Suprapubic skin (tissue), 4 donors: ENCODE measurements around the gene DENND11. TPM values are rescaled to one million over a fixed set of nuclear protein-coding genes. Genes with fewer than 3 reads are reported as not detected.
A peak's percentile ranks its signal among the peaks of the same experiment; 100 is the strongest.

ENCODE experiments used
- DNase-seq, 2 donors: peaks; one replicate each; pipeline ENCODE4 v3.0.0-alpha.2; 2019; ENCODE audit warnings: low spot score in 2 of 2
- H3K27ac ChIP-seq: fragments of 200-600 bp; sonication (generic); one replicate; pipeline ENCODE4 v1.5.1; 2019
- H3K27me3 ChIP-seq: fragments of 200-600 bp; sonication (generic); one replicate; pipeline ENCODE4 v1.5.1; 2019
- H3K36me3 ChIP-seq: fragments of 200-600 bp; sonication (generic); one replicate; pipeline ENCODE4 v1.5.1; 2019
- H3K4me1 ChIP-seq: fragments of 200-600 bp; sonication (generic); one replicate; pipeline ENCODE4 v1.5.1; 2019
- H3K4me3 ChIP-seq: fragments of 200-600 bp; sonication (generic); one replicate; pipeline ENCODE4 v1.5.1; 2019; ENCODE audit warnings: mild to moderate bottlenecking
- H3K9me3 ChIP-seq: fragments of 200-600 bp; sonication (generic); one replicate; pipeline ENCODE4 v1.5.1; 2019
- EP300 ChIP-seq: sonication (generic); formaldehyde crosslinking; IDR thresholded peaks from one replicate; pipeline ENCODE4 v1.6.1; 2017; ENCODE audit warnings: antibody characterized with exemption
- POLR2A ChIP-seq, 2 donors: fragments of 450-650 bp; IDR thresholded peaks; one replicate each; pipeline ENCODE4 v1.6.1; 2017; ENCODE audit warnings: antibody characterized with exemption in 2 of 2, mild to moderate bottlenecking in 2 of 2, moderate library complexity in 2 of 2
- POLR2AphosphoS5 ChIP-seq, 3 donors: sonication (generic); formaldehyde crosslinking; IDR thresholded peaks; one replicate each; pipeline ENCODE4 v1.6.1; 2017; ENCODE audit warnings: antibody characterized with exemption in 3 of 3
- WGBS: methylation state at CpG from one replicate; pipeline ENCODE4 v1.1.5; 2018; 5-methylcytosine and 5-hydroxymethylcytosine counted together
- total RNA-seq, 4 donors: library from RNA; depleted of rRNA; stranded (reverse); fragments of >200 nt; gene quantifications; one replicate each; pipeline ENCODE4 v1.1.0, GENCODE V29; 2016
- TF ChIP-seq, protein P1 (sequence below), 2 donors: fragments of 200-600 bp in 1 of 2; fragments of 450-650 bp in 1 of 2; sonication (generic) in 1 of 2; IDR thresholded peaks; one replicate each; pipeline ENCODE4 v1.5.1; 2016 to 2019; ENCODE audit warnings: antibody characterized with exemption in 2 of 2, mild to moderate bottlenecking in 1 of 2, moderate library complexity in 1 of 2

Gene DENND11
- total RNA-seq, 4 donors from 2014 or later: 12.5 to 45.2 (median 17.9) TPM

DNA sequence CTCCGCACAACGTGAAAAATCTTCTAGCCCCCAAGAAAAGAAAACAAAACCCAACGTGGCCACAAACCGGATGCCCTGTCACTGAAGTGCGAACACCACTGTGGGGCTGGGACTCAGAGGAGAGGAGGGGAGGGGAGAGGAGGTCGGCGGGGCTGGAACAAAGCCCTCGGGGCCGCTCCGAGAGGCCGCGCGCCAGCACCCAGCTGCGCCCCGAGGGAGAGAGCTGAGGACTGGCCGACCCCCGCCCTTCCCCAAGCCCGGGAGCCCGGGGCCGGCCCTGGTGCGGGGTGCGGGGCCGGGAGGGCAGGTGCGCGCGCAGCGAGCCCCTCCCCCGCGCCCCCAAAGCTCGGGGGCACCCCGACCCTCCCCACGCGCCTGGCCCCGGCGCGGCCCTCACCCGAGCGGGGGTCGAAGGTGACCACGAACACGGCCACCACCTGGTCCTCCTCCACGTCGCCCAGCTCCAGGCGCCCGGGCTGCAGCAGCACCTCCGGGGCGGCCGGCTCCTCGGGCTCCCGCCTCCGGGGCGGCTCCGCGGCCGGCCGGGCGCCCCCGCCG, 398 bp downstream of the DENND11 start:
- DNase-seq: peak in 1 of 2 donors; percentile 82
- Histone ChIP-seq H3K4me1 (peaks cover 40% of the 10 kb centered on the region), H3K27me3 (no peaks in the 10 kb centered on the region), H3K27ac (peak overlapping the region; percentile 80), H3K9me3 (no peaks in the 10 kb centered on the region), H3K36me3 (no peaks in the 10 kb centered on the region), H3K4me3 (peak overlapping the region; percentile 93)
- 0% methylated on average over 6 of the region's 59 CpGs for WGBS
- TF ChIP-seq, protein P1, sequence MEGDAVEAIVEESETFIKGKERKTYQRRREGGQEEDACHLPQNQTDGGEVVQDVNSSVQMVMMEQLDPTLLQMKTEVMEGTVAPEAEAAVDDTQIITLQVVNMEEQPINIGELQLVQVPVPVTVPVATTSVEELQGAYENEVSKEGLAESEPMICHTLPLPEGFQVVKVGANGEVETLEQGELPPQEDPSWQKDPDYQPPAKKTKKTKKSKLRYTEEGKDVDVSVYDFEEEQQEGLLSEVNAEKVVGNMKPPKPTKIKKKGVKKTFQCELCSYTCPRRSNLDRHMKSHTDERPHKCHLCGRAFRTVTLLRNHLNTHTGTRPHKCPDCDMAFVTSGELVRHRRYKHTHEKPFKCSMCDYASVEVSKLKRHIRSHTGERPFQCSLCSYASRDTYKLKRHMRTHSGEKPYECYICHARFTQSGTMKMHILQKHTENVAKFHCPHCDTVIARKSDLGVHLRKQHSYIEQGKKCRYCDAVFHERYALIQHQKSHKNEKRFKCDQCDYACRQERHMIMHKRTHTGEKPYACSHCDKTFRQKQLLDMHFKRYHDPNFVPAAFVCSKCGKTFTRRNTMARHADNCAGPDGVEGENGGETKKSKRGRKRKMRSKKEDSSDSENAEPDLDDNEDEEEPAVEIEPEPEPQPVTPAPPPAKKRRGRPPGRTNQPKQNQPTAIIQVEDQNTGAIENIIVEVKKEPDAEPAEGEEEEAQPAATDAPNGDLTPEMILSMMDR (IDR thresholded peaks at IDR 0.05): no peak

DNA sequence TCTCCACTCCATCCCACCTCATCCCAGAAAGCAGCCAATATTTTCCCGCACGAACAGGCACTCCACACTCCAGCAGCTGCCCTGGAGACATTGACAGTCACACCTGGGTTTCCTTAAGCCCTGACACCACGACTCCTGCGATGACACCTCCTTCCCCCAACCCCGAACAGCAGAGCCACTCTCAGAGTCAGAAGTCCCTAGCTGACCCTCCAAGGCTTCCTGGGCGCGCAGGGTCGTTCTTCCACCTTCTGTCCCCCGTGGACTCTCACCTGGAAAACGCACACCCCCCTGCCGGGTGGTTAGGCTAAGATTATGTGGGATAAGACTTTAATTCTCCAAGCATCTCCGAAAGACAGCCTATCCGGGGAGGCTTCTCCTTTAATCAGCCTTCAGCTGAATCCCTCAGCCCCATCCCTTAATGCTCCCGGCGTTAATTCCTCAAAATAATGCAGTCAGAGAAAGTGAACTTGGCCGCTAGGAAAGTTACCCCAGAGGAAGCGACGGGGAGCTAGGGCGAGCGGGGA, 1.1 kb downstream of the DENND11 start:
- no peaks in the 10 kb centered on the region for H3K36me3 ChIP-seq
- H3K27ac ChIP-seq: peak overlapping the region; percentile 80
- H3K27me3 ChIP-seq: no peaks in the 10 kb centered on the region
- TF ChIP-seq POLR2A (IDR thresholded peaks at IDR 0.05): no peak
- TF ChIP-seq POLR2AphosphoS5 (IDR thresholded peaks at IDR 0.05): no peak
- TF ChIP-seq, protein P1 (IDR thresholded peaks at IDR 0.05): no peak
- no peak for TF ChIP-seq EP300
- no peak for DNase-seq
- peak overlapping the region; percentile 93 for H3K4me3 ChIP-seq
- no peaks in the 10 kb centered on the region for H3K9me3 ChIP-seq
- 13% methylated on average over 16 of the region's 20 CpGs for WGBS
- H3K4me1 ChIP-seq: peaks cover 35% of the 10 kb centered on the region

DNA sequence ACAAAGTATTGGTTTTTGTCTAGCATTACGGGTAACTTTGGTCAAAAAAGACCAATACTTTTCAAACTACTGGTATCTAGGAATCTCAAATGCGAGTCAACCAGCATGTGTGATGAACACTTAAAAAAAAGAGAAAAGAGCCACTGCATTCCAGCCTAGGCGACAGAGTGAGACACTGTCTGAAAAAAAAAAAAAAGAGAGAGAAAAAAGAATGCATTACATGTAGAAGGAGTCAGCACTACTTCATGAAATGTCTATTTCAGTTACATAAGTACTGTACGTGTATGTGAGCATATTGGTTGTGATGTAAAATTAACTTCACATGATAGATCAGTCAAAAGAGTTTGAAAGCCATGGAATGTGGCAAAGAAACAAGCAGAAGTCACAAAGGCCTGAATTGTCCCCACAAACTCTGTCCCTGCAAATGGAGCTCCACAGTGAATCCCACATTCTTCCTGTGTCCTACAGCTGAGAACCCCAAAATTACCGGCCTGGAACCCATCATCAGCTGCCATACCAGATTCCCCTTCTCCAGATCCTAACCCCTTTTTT, 1.6 kb downstream of the DENND11 start:
- WGBS: 47% methylated on average over 5 of the region's 5 CpGs
- Histone ChIP-seq H3K4me1 (peaks cover 36% of the 10 kb centered on the region), H3K27me3 (no peaks in the 10 kb centered on the region), H3K36me3 (no peaks in the 10 kb centered on the region), H3K4me3 (peak overlapping the region; percentile 93), H3K9me3 (no peaks in the 10 kb centered on the region), H3K27ac (peak overlapping the region; percentile 80)
- TF ChIP-seq POLR2A (IDR thresholded peaks at IDR 0.05) (no peak), POLR2AphosphoS5 (IDR thresholded peaks at IDR 0.05) (no peak), EP300 (no peak)
- TF ChIP-seq, protein P1 (IDR thresholded peaks at IDR 0.05): no peak
- DNase-seq: no peak

DNA sequence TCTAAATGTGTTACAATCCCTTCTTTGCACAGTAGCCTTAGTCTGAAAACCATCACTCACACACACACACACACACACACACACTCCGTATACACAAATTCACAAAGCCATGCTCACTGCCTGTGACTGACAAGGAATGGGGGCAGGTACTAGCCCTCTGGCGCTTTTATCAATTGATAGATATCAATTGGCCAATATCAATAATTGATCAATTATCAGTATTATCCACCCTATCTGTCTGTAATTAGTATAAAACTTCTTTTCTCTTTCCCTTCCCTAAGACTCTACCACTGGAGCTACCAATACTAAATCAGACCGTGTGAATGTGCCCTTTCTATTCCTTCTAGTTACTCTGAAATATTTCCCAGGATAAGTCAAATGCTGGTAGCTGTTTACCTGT, 2.1 kb downstream of the DENND11 start:
- WGBS: 76% methylated on average over 3 of the region's 3 CpGs

More for the DNA sequence above, 2.1 kb downstream of the DENND11 start:
- TF ChIP-seq, protein P1 (IDR thresholded peaks at IDR 0.05): no peak
- TF ChIP-seq POLR2A (IDR thresholded peaks at IDR 0.05) (no peak), EP300 (no peak), POLR2AphosphoS5 (IDR thresholded peaks at IDR 0.05) (no peak)
- no peak overlapping the region for H3K4me3 ChIP-seq
- H3K36me3 ChIP-seq: no peaks in the 10 kb centered on the region
- H3K9me3 ChIP-seq: no peaks in the 10 kb centered on the region
- H3K4me1 ChIP-seq: peaks cover 36% of the 10 kb centered on the region
- no peak overlapping the region for H3K27ac ChIP-seq
- no peak for DNase-seq
- no peaks in the 10 kb centered on the region for H3K27me3 ChIP-seq
